ENCODE measurements around the gene HSPA12B.

Gene HSPA12B

DNA sequence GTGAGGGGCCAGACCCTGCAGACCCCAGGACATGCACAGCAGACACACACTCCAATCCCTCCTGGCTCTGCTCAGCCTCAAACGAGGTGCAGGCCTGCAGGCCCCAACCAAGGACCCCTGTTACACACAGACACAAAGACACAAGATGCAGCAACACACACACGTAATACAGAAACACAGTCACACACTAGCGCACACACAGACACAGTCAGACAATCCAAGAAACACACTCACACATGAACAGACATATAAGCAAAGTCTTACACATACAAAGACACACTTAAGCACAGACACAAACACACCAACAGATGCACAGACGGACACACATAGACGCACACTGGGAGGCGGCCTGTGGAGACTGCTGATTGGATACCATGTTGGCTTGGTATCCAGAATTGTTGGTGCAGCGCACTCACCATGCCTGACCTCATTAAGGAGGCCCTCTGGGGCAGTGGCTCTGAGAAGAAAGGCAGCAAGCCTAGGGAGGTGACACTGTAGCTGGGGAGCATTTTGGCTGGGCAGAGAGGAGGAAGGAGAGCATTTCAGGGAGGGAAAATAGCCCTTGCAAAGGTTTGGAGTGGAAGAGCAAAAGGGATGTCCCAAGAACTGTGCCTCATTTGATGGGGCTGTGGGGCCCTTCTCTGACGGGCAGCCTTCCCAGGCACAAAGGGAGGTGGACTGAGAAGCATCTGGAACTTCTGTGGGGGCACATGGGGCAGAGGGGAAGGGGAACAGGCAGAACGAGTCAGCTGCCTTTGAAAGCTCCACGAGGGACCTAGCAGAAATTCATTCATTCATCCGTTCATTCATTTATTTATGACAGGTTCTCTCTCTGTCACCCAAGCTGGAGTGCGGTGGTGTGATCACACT, 1.4 kb upstream of the HSPA12B start:
- DNase-seq, result no peak

GRCh38 chr20:3731944-3732326, 550 bp upstream of the HSPA12B start:
- no peak for DNase-seq

- no peak for DNase-seq
These were observed 872 bp downstream of the HSPA12B start for GRCh38 chr20:3733119-3733995.

- no peak for DNase-seq
These were observed 1.8 kb downstream of the HSPA12B start for GRCh38 chr20:3734111-3734843.

DNA sequence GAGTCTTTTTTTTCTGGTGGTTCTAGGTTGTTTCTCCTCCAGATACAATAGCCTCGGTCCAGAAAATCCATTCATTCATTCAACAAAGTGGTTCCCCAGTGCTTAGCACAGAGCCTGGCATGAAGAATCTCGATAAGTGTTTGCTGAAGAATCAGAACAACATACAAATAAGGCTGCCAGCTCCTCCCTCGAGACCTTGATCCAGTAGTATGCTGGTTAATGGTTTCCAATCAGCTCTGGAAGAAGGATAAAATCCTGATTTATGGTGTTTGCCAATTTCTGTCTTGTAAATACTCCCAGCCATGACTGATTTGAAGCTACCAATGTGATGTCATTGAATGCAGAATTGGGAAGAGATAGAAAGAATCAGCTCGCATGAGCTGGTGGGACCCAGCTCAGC, 3.3 kb downstream of the HSPA12B start:
- DNase-seq, result no peak

- no peak for DNase-seq
These were observed 5.9 kb downstream of the HSPA12B start for GRCh38 chr20:3738111-3739053.

GRCh38 chr20:3739054-3739925, 6.8 kb downstream of the HSPA12B start:
- no peak for DNase-seq

DNA sequence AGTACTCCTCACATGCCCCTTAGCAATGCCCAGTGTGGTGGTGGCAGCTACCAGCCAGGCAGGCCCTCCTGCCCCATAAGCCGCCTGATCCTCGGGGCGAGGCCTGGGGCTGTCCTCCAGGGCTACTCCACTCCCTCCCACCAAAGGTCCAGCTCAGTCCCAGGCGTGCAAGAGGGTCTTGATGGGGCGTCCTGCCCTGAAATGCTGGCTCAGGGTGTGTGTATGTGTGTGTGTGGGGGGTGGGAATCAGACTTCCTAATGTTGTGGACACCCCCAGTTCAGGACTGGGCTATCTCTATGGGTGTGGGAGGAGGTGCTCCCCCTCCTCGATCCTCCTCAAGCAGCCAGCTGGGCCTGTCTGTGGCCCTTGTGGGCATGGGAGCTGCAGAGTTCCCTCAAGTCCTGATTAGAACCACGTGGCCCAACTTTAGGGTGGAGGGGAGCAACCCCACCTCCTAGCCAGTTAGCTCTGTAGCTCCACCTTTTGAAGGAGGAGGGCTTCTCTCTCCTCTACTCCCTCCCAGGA, 7.5 kb downstream of the HSPA12B start:
- no peak for DNase-seq

DNA sequence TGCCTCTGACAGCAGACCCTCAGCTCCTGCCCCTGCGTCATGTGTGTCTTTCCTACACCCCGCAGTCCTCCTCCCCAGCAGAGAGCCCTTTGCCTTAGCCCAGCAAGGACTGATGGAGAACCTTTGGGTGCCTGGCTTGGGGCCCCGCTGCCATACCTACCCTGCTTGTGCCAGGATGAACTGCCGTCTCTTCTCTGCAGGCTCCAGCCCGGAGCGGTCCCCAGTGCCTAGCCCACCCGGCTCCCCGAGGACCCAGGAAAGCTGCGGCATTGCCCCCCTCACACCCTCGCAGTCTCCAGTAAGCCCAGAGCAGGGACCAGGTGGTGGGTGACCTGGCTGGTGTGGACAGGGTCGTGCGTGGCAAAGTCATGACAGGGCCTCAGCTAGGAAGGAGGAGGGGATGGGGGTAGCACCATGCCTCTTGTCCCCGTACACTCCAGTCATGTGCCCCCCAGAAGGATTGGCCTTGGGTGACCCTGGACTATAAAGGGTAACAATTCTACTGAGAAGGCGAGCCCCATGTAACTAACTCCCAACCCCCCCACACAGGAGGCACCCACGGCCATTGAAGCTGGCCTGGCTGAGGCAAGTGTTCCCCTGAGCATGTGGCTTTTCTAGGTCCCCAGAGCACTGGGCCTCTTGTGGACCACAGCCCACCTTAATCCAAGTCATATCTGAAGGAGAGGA, 8.3 kb downstream of the HSPA12B start:
- no peak for DNase-seq

- DNase-seq, result no peak
These were observed 9.5 kb downstream of the HSPA12B start for GRCh38 chr20:3741836-3742458.

GRCh38 chr20:3743251-3743650, 10.8 kb downstream of the HSPA12B start:
- no peak for DNase-seq

DNA sequence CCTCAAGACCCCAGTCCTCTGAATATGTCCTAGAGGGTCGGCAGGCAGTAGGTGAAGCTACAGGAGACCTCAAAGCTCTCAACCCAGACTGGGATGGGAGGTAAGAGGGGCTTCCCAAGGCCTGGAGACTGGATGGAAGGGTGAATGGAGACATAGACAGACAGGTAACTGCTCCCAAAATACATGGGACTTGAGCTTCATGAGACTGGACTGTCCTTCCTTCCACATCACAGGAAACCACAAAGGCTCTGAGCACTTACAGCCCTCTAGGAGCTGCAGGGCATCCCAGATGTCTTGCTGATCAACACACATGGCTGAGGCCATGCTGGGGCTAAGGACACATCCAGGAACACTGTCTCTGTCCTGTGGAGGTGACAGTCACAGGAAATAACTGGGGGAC, 11.6 kb downstream of the HSPA12B start:
- no peak for DNase-seq

DNA sequence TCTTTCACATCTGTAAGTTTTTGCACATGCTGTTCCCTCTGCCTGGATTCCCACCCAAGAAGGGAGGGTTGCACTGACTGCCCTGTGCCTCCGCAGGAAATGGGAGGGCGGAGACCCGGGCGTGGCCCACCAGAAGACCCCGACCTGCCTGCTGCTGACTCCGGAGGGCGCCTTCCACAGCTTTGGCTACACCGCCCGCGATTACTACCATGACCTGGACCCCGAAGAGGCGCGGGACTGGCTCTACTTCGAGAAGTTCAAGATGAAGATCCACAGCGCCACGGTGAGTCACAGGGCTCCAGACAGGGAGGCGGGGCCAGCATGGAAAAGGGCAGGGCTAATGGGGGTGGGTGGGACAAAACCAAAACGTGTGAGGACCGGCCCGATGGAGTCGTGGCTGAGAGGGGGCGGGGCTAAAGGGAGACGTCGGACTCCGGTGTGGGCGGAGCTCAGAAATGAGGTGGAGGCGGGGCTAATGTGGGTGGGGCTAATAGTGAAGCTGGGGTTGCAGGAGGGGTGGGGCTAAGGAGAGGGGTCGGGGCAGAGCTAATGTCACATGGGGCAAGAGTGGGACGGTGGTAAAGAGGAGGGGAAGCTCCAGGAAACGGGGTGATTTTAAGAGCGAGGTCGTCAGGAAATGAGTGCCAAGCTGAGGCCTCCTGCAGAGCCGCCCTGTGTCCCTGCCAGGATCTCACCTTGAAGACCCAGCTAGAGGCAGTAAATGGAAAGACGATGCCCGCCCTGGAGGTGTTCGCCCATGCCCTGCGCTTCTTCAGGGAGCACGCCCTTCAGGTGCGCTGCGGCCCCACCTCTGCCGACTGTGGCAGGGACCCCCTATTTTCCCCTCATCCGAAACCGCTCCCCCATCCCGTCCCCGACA, 12.6 kb downstream of the HSPA12B start:
- DNase-seq, result peak; percentile 85 to 98

DNA sequence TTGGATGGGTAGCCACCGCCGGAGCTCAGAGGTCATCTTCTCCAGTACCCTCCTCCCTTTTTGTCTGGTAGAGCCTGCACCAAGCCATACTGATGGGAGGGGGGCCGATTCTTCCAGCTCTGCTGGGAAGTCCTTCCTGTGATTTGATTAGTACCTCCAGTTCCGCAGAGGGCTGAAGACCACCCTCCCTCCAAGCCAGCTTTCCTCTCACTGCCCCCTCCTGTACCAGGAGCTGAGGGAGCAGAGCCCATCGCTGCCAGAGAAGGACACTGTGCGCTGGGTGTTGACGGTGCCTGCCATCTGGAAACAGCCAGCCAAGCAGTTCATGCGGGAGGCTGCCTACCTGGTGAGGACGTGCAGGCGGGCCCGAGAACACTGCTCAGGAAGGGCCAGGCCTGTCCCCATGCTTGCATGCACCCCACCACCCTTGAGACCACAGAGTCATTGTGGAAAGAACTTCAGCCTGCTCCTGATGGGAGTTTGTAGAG, 13.2 kb downstream of the HSPA12B start:
- DNase-seq, result no peak

DNA sequence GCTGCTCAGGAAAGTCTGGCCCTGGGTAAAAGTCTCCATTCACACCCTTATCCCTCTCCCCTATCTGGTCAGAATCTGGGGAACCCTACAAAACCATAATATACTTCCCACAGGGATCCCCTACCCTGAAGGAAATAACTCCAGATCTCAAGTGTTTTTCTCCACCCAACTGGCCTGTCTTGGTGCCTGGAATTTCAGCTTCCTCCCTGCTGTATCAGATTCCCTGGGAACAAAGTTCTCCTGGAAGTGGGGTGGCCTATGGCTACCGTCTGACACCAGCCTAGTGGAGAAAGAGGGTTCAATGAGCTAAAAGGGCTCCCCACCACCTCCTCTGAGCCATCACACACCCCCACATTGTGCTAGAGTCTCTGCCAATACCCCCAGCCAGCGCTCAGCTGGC, 15.0 kb downstream of the HSPA12B start:
- no peak for DNase-seq

DNA sequence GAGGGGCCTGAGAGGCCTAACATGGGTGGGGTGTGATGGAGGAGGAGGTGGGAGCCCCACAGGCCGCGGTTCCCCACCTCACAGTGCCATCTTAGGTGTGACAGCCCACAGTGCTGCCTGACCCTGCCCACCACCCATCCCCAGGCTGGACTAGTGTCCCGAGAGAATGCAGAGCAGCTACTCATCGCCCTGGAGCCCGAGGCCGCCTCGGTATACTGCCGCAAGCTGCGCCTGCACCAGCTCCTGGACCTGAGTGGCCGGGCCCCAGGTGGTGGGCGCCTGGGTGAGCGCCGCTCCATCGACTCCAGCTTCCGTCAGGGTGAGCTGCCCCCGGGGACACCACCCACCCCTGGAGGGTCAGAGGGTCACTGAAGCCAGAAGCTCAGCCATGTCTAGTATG, 15.6 kb downstream of the HSPA12B start:
- DNase-seq, result no peak

GRCh38 chr20:3749087-3749688, 16.7 kb downstream of the HSPA12B start:
- DNase-seq, result peak in 1 of 2 experiments; percentile 40
